ENCODE measurements around the gene TSPAN10. TPM values are rescaled to one million over a fixed set of nuclear protein-coding genes. Genes with fewer than 3 reads are reported as not detected.
A peak's percentile ranks its signal among the peaks of the same experiment; 100 is the strongest.
"Not testable (repeated sequence)": the region's sequence is repeated elsewhere in the genome, so short reads cannot be mapped to it uniquely, and the experiment has no call there.

Gene TSPAN10
- total RNA-seq, 1 donor from 2014 or later = 0.30 TPM

DNA sequence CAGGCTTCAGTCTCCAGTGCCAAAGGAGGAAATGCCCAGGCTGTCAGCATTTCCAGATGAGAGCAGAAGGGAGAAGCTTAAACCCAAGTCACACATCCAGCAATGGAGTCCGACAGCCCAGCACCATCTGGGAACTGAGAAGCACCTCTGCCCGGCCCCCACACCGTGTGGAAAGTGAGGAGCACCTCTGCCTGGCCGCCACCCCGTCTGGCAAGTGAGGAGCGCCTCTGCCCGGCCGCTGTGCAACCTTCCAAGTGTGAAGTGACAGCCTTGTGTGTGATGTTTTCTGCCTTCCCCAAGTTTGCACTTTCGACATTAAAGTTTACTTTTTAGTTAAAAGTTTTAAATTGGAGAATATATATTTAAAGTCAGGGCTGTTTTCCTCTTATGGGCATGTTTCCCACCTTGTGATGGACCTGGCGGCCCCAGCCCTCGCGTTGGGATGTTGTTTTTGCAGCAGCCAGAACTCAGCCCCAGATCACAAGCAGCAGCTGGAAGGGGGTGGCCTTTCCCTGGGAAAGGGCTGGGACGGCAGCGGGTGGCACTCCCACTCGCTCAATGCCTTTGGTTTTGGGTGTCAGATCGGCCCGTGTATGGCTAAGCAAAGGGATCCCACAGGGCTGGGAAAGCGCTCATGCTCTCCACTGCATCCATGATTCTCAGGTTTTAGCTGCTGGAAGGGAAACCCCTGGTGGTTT lies 36.7 kb downstream of the TSPAN10 start:
- H3K36me3 Mint-ChIP-seq (ENCODE audit: low read depth) = peaks cover 47% of the 10 kb centered on the region
- H3K4me3 Mint-ChIP-seq (ENCODE audit: low read depth) = no peak overlapping the region

DNA sequence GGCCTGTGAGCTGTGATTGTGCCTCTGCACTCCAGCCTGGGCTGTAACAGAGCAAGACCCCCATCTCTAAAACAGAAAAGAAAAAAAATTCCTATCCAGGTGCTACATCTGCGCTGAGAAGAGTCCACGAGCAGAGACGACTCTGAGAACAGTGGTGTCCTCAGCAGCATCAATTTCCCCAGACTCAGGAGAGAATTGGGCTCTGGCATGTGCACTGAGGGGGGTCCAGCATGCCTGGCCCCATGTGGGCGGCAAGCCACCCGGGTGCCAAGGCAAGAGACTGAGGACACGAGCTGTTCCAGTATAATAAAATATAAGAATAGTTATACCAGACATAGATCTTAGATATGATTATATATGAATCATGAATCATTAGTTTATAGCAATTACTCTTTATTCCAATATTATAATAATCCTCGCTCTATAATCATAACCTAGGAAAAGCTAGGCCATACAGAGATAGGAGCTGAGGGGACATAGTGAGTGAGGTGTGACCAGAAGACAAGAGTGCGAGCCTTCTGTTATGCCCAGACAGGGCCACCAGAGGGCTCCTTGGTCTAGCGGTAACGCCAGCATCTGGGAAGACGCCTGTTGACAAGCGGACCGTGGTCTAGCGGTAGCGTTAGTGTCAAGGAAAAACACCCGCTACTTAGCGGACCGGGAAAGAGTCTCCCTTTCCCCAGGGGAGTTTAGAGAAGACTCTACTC lies 38.7 kb downstream of the TSPAN10 start:
- H3K27me3 Mint-ChIP-seq (ENCODE audit: low read depth); H3K27ac Mint-ChIP-seq; DNase-seq (ENCODE audit: low spot score); intact Hi-C loops (cut with micrococcal nuclease); H3K4me1 Mint-ChIP-seq (ENCODE audit: low read depth); H3K4me3 Mint-ChIP-seq (ENCODE audit: low read depth); H3K9me3 Mint-ChIP-seq: not testable (repeated sequence)
- peaks cover 38% of the 10 kb centered on the region for H3K36me3 Mint-ChIP-seq (ENCODE audit: low read depth)

More for the DNA sequence above, 36.7 kb downstream of the TSPAN10 start:
- peaks cover 5% of the 10 kb centered on the region for H3K4me1 Mint-ChIP-seq (ENCODE audit: low read depth)
- intact Hi-C loops (cut with micrococcal nuclease) = no loop called here
- H3K27ac Mint-ChIP-seq = no peak overlapping the region
- no peaks in the 10 kb centered on the region for H3K27me3 Mint-ChIP-seq (ENCODE audit: low read depth)
- no peak for DNase-seq (ENCODE audit: low spot score)
- no peaks in the 10 kb centered on the region for H3K9me3 Mint-ChIP-seq

- intact Hi-C loops (cut with micrococcal nuclease) = no loop called here
- Mint-ChIP-seq H3K9me3 (no peaks in the 10 kb centered on the region), H3K36me3 (ENCODE audit: low read depth) (peaks cover 32% of the 10 kb centered on the region), H3K4me1 (ENCODE audit: low read depth) (peaks cover 7% of the 10 kb centered on the region), H3K27ac (no peak overlapping the region), H3K4me3 (ENCODE audit: low read depth) (no peak overlapping the region), H3K27me3 (ENCODE audit: low read depth) (no peaks in the 10 kb centered on the region)
- no peak for DNase-seq (ENCODE audit: low spot score)
Measured at GRCh38 chr17:81676906-81677305, 39.9 kb downstream of the TSPAN10 start.

GRCh38 chr17:81680150-81680549 lies 43.2 kb downstream of the TSPAN10 start:
- H3K4me3 Mint-ChIP-seq (ENCODE audit: low read depth) = no peak overlapping the region
- intact Hi-C loops (cut with micrococcal nuclease) = no loop called here
- peaks cover 25% of the 10 kb centered on the region for H3K36me3 Mint-ChIP-seq (ENCODE audit: low read depth)
- H3K4me1 Mint-ChIP-seq (ENCODE audit: low read depth) = peaks cover 23% of the 10 kb centered on the region
- DNase-seq (ENCODE audit: low spot score) = no peak
- no peaks in the 10 kb centered on the region for H3K9me3 Mint-ChIP-seq
- H3K27ac Mint-ChIP-seq = no peak overlapping the region
- no peaks in the 10 kb centered on the region for H3K27me3 Mint-ChIP-seq (ENCODE audit: low read depth)

DNA sequence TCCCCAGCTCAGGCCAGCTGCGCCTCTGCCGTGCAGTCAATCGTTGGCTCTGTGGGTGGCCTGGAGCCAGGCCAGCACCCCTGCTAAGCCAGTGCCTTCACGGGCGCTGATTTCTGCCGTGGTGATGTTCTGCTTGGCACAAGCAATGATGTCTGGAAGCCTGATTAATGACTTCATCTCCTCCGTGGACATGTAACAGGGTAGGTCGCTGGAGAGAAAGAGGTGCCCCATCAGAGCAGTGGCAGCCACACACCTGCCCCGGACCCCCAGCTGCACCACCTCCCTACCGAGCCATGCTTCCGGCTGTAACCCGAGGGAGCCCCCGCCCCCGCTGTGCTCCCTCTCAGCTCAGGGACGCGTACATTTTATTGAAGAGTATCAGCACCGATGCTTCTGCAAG lies 44.7 kb downstream of the TSPAN10 start:
- no peaks in the 10 kb centered on the region for H3K9me3 Mint-ChIP-seq
- intact Hi-C loops (cut with micrococcal nuclease) = no loop called here
- H3K36me3 Mint-ChIP-seq (ENCODE audit: low read depth) = peaks cover 30% of the 10 kb centered on the region
- H3K4me3 Mint-ChIP-seq (ENCODE audit: low read depth) = peak overlapping the region; percentile 8
- H3K4me1 Mint-ChIP-seq (ENCODE audit: low read depth) = peaks cover 26% of the 10 kb centered on the region
- H3K27ac Mint-ChIP-seq = peak overlapping the region; percentile 4
- no peaks in the 10 kb centered on the region for H3K27me3 Mint-ChIP-seq (ENCODE audit: low read depth)
- no peak for DNase-seq (ENCODE audit: low spot score)

- DNase-seq (ENCODE audit: low spot score) = no peak
- intact Hi-C loops (cut with micrococcal nuclease) = no loop called here
- H3K36me3 Mint-ChIP-seq (ENCODE audit: low read depth) = peaks cover 40% of the 10 kb centered on the region
- H3K9me3 Mint-ChIP-seq = no peaks in the 10 kb centered on the region
- H3K4me1 Mint-ChIP-seq (ENCODE audit: low read depth) = peaks cover 26% of the 10 kb centered on the region
- peak overlapping the region; percentile 94 for H3K4me3 Mint-ChIP-seq (ENCODE audit: low read depth)
- H3K27me3 Mint-ChIP-seq (ENCODE audit: low read depth) = no peaks in the 10 kb centered on the region
- peak overlapping the region; percentile 46 for H3K27ac Mint-ChIP-seq
Measured at GRCh38 chr17:81682565-81683207, 45.7 kb downstream of the TSPAN10 start.

GRCh38 chr17:81683208-81683583 lies 46.2 kb downstream of the TSPAN10 start:
- Mint-ChIP-seq H3K27ac (peak overlapping the region; percentile 46), H3K4me3 (ENCODE audit: low read depth) (peak overlapping the region; percentile 94), H3K36me3 (ENCODE audit: low read depth) (peaks cover 43% of the 10 kb centered on the region), H3K27me3 (ENCODE audit: low read depth) (no peaks in the 10 kb centered on the region), H3K4me1 (ENCODE audit: low read depth) (peaks cover 26% of the 10 kb centered on the region), H3K9me3 (no peaks in the 10 kb centered on the region)
- intact Hi-C loops (cut with micrococcal nuclease) = no loop called here
- DNase-seq (ENCODE audit: low spot score) = no peak

DNA sequence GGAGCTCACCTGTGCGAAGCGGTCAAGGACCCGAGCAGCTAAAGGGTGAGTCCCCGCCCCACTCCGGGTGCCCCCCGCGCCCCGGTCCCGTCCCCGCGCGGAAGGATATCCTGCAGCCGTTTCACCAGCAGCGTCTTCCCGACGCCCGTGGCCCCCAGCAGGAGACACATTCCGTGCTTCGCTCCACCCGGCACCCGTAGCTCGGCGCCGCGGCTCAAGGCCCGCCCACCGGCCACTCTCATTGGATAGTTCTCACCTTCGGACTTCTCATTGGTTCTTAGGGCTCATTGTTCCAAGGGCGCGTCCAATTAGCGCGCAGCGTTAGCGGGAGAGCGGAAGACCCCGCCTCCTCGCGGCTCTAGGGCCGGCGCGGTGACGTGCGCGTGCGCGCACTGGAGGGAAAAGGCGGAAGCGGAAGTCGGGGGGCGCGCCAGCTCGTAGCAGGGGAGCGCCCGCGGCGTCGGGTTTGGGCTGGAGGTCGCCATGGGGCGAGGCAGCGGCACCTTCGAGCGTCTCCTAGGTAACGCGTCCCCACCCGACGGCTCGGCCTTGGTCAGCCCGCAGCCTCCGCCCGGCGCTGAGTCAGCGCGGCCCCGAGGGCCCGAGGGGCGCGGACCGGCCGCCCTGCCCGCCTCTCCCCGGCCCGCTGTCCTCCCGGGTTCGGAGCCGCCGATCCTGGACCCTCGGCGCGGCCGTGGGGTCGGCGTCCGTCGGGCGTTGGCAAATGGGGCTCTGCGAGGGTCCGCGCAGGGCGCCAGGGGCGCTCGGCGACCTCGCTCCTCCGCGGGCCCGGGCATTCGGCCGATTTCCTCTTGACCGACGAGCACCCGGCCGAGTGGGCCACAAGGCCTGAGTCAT lies 46.8 kb downstream of the TSPAN10 start, which contains the start of the genes ARL16 and HGS:
ARL16 (minus strand) TSS at position 214 of the 858 bp plus-strand sequence; CDS start at position 170, 44 bp downstream.
HGS (plus strand) TSS at position 428 of the 858 bp plus-strand sequence; CDS start at position 484, 56 bp downstream.
- peak within 1 kb of the TSS; percentile 94 for H3K4me3 Mint-ChIP-seq (ENCODE audit: low read depth)
- intact Hi-C loops (cut with micrococcal nuclease) = no loop called here
- H3K27me3 Mint-ChIP-seq (ENCODE audit: low read depth) = no peaks in the 10 kb centered on the region
- peaks cover 26% of the 10 kb centered on the region for H3K4me1 Mint-ChIP-seq (ENCODE audit: low read depth)
- H3K36me3 Mint-ChIP-seq (ENCODE audit: low read depth) = peaks cover 46% of the 10 kb centered on the region
- DNase-seq (ENCODE audit: low spot score) = peak; percentile 98
- no peaks in the 10 kb centered on the region for H3K9me3 Mint-ChIP-seq
- peak within 1 kb of the TSS; percentile 93 for H3K27ac Mint-ChIP-seq

DNA sequence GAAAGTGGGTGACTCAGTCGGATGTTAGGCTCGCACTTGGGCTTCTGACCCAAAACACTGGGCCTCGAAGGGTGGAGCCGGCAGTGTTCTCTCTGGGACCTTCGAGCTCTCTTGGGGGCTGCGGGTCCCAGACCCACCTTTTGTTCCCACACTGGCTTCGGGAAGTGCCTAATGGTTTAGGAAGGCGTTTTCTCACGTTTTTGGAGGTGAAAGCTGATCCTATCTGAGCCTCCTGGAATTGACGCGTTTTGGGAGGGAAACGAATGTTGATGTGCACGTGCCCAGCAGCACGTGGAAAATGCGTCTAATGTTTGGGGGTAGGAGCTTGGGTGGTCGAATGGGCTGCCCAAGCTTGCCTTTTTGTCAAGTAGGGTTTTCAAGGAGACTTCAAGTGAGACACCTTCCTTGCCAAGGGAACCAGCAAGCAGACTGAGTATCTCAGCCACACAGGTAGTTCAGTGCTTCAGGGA lies 47.5 kb downstream of the TSPAN10 start:
- no peak for DNase-seq (ENCODE audit: low spot score)

DNA sequence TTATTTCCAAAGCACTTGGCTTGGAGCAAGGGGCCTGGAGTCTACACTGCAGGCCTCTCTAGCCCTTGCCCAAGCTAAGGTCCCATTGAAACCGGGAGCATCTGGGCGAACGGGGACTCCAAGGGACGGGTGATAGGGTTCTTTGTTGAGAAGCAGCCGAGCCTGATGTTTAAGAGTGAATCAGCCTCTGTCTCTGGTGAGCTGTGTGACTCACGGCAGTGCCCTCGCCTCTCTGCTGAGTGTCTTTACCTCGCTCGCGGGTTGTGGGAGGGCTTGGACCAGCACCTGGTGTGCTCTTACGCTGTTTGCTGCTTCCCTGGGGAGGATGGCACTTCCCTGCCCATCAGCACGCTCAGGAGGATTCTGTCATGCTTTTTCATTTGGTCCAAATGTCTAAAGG lies 48.1 kb downstream of the TSPAN10 start:
- no peak for DNase-seq (ENCODE audit: low spot score)
- H3K36me3 Mint-ChIP-seq (ENCODE audit: low read depth) = peaks cover 57% of the 10 kb centered on the region

More for the DNA sequence above, 47.5 kb downstream of the TSPAN10 start:
- intact Hi-C loops (cut with micrococcal nuclease) = no loop called here
- Mint-ChIP-seq H3K4me1 (ENCODE audit: low read depth) (peaks cover 26% of the 10 kb centered on the region), H3K4me3 (ENCODE audit: low read depth) (peak overlapping the region; percentile 91), H3K36me3 (ENCODE audit: low read depth) (peaks cover 50% of the 10 kb centered on the region), H3K27me3 (ENCODE audit: low read depth) (no peaks in the 10 kb centered on the region), H3K9me3 (no peaks in the 10 kb centered on the region), H3K27ac (peak overlapping the region; percentile 86)

DNA sequence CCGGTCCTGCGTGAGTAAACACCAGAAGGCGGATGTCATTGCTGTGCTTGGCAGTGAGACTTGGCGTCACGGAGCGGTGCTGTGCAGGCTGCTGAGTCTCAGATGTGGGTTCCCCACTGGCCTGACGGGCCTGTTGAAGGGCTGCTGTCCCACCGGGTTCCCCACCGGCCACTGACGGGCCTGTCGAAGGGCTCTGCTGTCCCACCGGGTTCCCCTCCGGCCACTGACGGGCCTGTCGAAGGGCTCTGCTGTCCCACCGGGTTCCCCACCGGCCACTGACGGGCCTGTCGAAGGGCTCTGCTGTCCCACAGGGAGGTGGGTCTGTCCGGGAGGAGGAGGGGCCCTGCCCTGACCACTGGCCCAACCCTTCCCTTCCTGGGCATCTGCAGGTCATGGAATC lies 49.6 kb downstream of the TSPAN10 start:
- no peaks in the 10 kb centered on the region for H3K9me3 Mint-ChIP-seq
- peaks cover 65% of the 10 kb centered on the region for H3K36me3 Mint-ChIP-seq (ENCODE audit: low read depth)
- intact Hi-C loops (cut with micrococcal nuclease) = no loop called here
- no peak for DNase-seq (ENCODE audit: low spot score)
- no peak overlapping the region for H3K27ac Mint-ChIP-seq
- no peak overlapping the region for H3K4me3 Mint-ChIP-seq (ENCODE audit: low read depth)
- H3K27me3 Mint-ChIP-seq (ENCODE audit: low read depth) = no peaks in the 10 kb centered on the region
- peaks cover 26% of the 10 kb centered on the region for H3K4me1 Mint-ChIP-seq (ENCODE audit: low read depth)

More for the DNA sequence above, 48.1 kb downstream of the TSPAN10 start:
- Mint-ChIP-seq H3K27ac (no peak overlapping the region), H3K9me3 (no peaks in the 10 kb centered on the region), H3K4me3 (ENCODE audit: low read depth) (peak overlapping the region; percentile 91), H3K4me1 (ENCODE audit: low read depth) (peaks cover 26% of the 10 kb centered on the region), H3K27me3 (ENCODE audit: low read depth) (no peaks in the 10 kb centered on the region)
- intact Hi-C loops (cut with micrococcal nuclease) = no loop called here

All from activated T-helper 2 cell treated with anti-CD3 and anti-CD28 coated beads, Interferon-gamma antibody, Interleukin-2, Interleukin-4, amounts not matched to agents 10 μg/mL and 5 μg/mL and 100 μg/mL, durations not matched to agents 14 hours and 24 hours and 36 hours (primary cell).